Measurements from ENCODE around the gene LINGO1.

DNA sequence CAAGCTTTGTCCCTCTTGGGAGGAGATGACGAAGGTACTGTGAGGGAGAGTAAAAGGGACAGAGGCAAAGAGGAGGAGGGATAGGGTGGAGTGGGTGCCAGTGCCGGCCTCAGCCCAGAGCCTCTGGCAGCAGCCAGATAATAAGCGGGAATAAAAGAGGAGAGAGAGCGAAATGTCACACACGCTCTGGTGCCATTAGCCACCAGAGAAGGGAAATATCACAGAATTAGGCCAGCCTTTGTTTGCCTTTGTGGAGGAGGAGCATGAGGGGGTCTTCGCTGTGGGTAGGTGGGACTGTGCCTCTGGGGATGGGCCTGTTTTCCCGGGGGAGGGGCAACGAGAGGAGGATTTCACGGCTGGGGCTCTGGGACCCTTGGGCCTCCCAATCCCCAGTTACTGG is 67.8 kb downstream of the LINGO1 start:
- no peak for TF ChIP-seq CTCF (IDR thresholded peaks at IDR 0.05)
- TF ChIP-seq POLR2A (IDR thresholded peaks at IDR 0.05), result no peak
